Esophagus squamous epithelium (tissue), 5 donors: ENCODE measurements around the gene CD8A. TPM values are rescaled to one million over a fixed set of nuclear protein-coding genes. Genes with fewer than 3 reads are reported as not detected.

Experiments
- DNase-seq: peaks from one replicate; lab custom pipeline; 2025; lab: John Stamatoyannopoulos, UW
- H3K27ac ChIP-seq, 4 donors: fragments of 200-600 bp; sonication (generic); one replicate each; pipeline ENCODE4 v1.5.1; 2016 to 2019; ENCODE audit warnings: mild to moderate bottlenecking in 1 of 4
- H3K27me3 ChIP-seq, 4 donors: fragments of 200-600 bp; sonication (generic); 1 replicate in 3 of 4; 2 replicates in 1 of 4; pipeline versions ENCODE4 v1.5.1 to v1.6.0; 2017 to 2021; ENCODE audit warnings: antibody characterized with exemption in 1 of 4
- H3K36me3 ChIP-seq, 3 donors: fragments of 200-600 bp; sonication (generic); one replicate each; pipeline ENCODE4 v1.5.1; 2016 to 2019
- H3K4me1 ChIP-seq, 3 donors: fragments of 200-600 bp; sonication (generic); one replicate each; pipeline ENCODE4 v1.5.1; 2017 to 2019
- H3K4me3 ChIP-seq, 4 donors: fragments of 200-600 bp; sonication (generic); 1 replicate in 3 of 4; 2 replicates in 1 of 4; pipeline ENCODE4 v1.5.1; 2016 to 2019; ENCODE audit warnings: mild to moderate bottlenecking in 2 of 4, moderate library complexity in 1 of 4
- H3K9me3 ChIP-seq, 3 donors: fragments of 200-600 bp; sonication (generic); one replicate each; pipeline ENCODE4 v1.5.1; 2016 to 2019
- POLR2A ChIP-seq, 4 donors: fragments of 450-650 bp; IDR thresholded peaks; one replicate each; pipeline ENCODE4 v1.6.1; 2017; ENCODE audit warnings: antibody characterized with exemption in 4 of 4, mild to moderate bottlenecking in 4 of 4, moderate library complexity in 3 of 4
- WGBS, 2 donors: methylation state at CpG; one replicate each; pipeline ENCODE4 v1.1.5; 2018; 5-methylcytosine and 5-hydroxymethylcytosine counted together
- intact Hi-C: fragments of 100-400 bp; cut with DNase I; formaldehyde crosslinking; loops from one replicate; pipeline ENCODE4 v1.15.0; 2022
- total RNA-seq, 4 donors: library from RNA; depleted of rRNA; stranded (reverse); fragments of >200 nt; gene quantifications; one replicate each; pipeline ENCODE4 v1.1.0, GENCODE V29; 2016
- TF ChIP-seq, protein P1 (sequence below), 6 experiments: fragments of 450-650 bp in 4 of 6; fragments of 200-600 bp in 2 of 6; sonication (generic) in 2 of 6; IDR thresholded peaks; one replicate each; pipeline ENCODE4 v1.5.1; 2016 to 2019; ENCODE audit warnings: antibody characterized with exemption in 6 of 6, mild to moderate bottlenecking in 4 of 6, moderate library complexity in 4 of 6
- donor health status: DM: yes; HTN: yes; CAD: no.

CD8A gene
- total RNA-seq, 4 donors from 2014 or later = 1.6 to 6.5 (median 3.3) TPM; not detected in 1

DNA sequence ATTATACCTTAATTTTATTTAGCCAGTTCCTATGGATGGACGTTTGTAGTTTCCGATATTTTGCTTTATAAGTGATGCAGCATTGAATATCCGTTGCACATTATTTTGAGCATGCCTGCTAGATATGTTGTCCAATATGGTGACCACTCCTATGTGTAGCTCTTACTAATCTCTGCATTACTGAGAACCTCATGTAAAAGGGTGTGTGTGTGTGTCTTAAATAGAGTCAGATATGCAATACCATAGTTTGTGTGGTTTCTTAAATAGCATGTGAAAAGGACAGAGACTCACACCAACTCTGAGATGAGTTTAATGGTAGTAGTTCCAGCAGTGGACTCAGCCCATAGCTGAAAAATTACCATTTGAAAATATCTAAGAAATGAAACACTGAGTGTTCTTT lies 32.3 kb downstream of the CD8A start:
- Histone ChIP-seq H3K36me3 (peaks cover 0 to 60% (median 0%) of the 10 kb centered on the region in 3 donors), H3K4me1 (no peaks in the 10 kb centered on the region), H3K27me3 (no peaks in the 10 kb centered on the region), H3K4me3 (no peak overlapping the region), H3K27ac (no peak overlapping the region), H3K9me3 (no peaks in the 10 kb centered on the region)
- no peak for DNase-seq
- intact Hi-C loops = no loop called here
- WGBS, 2 donors = 88 to 91% methylated on average over 3 of the region's 3 CpGs
- TF ChIP-seq, protein P1, sequence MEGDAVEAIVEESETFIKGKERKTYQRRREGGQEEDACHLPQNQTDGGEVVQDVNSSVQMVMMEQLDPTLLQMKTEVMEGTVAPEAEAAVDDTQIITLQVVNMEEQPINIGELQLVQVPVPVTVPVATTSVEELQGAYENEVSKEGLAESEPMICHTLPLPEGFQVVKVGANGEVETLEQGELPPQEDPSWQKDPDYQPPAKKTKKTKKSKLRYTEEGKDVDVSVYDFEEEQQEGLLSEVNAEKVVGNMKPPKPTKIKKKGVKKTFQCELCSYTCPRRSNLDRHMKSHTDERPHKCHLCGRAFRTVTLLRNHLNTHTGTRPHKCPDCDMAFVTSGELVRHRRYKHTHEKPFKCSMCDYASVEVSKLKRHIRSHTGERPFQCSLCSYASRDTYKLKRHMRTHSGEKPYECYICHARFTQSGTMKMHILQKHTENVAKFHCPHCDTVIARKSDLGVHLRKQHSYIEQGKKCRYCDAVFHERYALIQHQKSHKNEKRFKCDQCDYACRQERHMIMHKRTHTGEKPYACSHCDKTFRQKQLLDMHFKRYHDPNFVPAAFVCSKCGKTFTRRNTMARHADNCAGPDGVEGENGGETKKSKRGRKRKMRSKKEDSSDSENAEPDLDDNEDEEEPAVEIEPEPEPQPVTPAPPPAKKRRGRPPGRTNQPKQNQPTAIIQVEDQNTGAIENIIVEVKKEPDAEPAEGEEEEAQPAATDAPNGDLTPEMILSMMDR (IDR thresholded peaks at IDR 0.05) = no peak

GRCh38 chr2:86753606-86754005 lies 37.1 kb downstream of the CD8A start:
- DNase-seq = no peak
- no peak overlapping the region for H3K4me3 ChIP-seq
- H3K27me3 ChIP-seq = no peaks in the 10 kb centered on the region
- H3K27ac ChIP-seq = no peak overlapping the region
- H3K36me3 ChIP-seq = peaks cover 0 to 92% (median 0%) of the 10 kb centered on the region in 3 donors
- intact Hi-C loops = no loop called here
- H3K9me3 ChIP-seq = peaks cover 0 to 18% (median 0%) of the 10 kb centered on the region in 3 donors
- TF ChIP-seq, protein P1 (IDR thresholded peaks at IDR 0.05) = no peak
- no peak for TF ChIP-seq POLR2A (IDR thresholded peaks at IDR 0.05)
- H3K4me1 ChIP-seq = peaks cover 0 to 3% (median 0%) of the 10 kb centered on the region in 3 donors

GRCh38 chr2:86752934-86753333 lies 37.8 kb downstream of the CD8A start:
- no peak for TF ChIP-seq POLR2A (IDR thresholded peaks at IDR 0.05)
- TF ChIP-seq, protein P1 (IDR thresholded peaks at IDR 0.05) = no peak
- WGBS, 2 donors = 93 to 98% methylated on average over 3 of the region's 3 CpGs
- peaks cover 0 to 91% (median 0%) of the 10 kb centered on the region in 3 donors for H3K36me3 ChIP-seq

GRCh38 chr2:86751778-86752177 lies 38.9 kb downstream of the CD8A start:
- Histone ChIP-seq H3K27me3 (no peaks in the 10 kb centered on the region), H3K4me3 (no peak overlapping the region), H3K27ac (no peak overlapping the region), H3K36me3 (peaks cover 0 to 82% (median 0%) of the 10 kb centered on the region in 3 donors), H3K4me1 (peaks cover 0 to 21% (median 4%) of the 10 kb centered on the region in 3 donors), H3K9me3 (peaks cover 0 to 18% (median 0%) of the 10 kb centered on the region in 3 donors)
- 75 to 89% methylated on average over 1 of the region's 1 CpG for WGBS, 2 donors
- no peak for DNase-seq
- TF ChIP-seq POLR2A (IDR thresholded peaks at IDR 0.05) = no peak
- TF ChIP-seq, protein P1 (IDR thresholded peaks at IDR 0.05) = no peak
- intact Hi-C loops = no loop called here

More at GRCh38 chr2:86752934-86753333, 37.8 kb downstream of the CD8A start:
- Histone ChIP-seq H3K27me3 (no peaks in the 10 kb centered on the region), H3K9me3 (peaks cover 0 to 18% (median 0%) of the 10 kb centered on the region in 3 donors), H3K27ac (no peak overlapping the region), H3K4me1 (peaks cover 0 to 10% (median 4%) of the 10 kb centered on the region in 3 donors), H3K4me3 (no peak overlapping the region)
- no peak for DNase-seq
- intact Hi-C loops = no loop called here

GRCh38 chr2:86750240-86750839 lies 40.4 kb downstream of the CD8A start:
- no peaks in the 10 kb centered on the region for H3K27me3 ChIP-seq
- H3K9me3 ChIP-seq = peaks cover 0 to 18% (median 0%) of the 10 kb centered on the region in 3 donors
- no peak for DNase-seq
- no peak overlapping the region for H3K27ac ChIP-seq
- TF ChIP-seq POLR2A (IDR thresholded peaks at IDR 0.05) = no peak
- TF ChIP-seq, protein P1 (IDR thresholded peaks at IDR 0.05) = no peak
- intact Hi-C loops = no loop called here
- peaks cover 0 to 33% (median 4%) of the 10 kb centered on the region in 3 donors for H3K4me1 ChIP-seq
- WGBS, 2 donors = 82 to 91% methylated on average over 3 of the region's 3 CpGs
- H3K4me3 ChIP-seq = no peak overlapping the region
- H3K36me3 ChIP-seq = peaks cover 0 to 73% (median 0%) of the 10 kb centered on the region in 3 donors
